Panc1 (cell line): ENCODE results near the gene HCRTR1. TPM values are rescaled to one million over a fixed set of nuclear protein-coding genes. Genes with fewer than 3 reads are reported as not detected.
A peak's percentile ranks its signal among the peaks of the same experiment; 100 is the strongest.

Experiments
- ATAC-seq: fragments of 200-7000 bp; cut with Tn5 transposase; 2 replicates; pipeline ENCODE4 v1.9.1; 2020; ENCODE audit warnings: mild to moderate bottlenecking, moderate library complexity
- BruUV-seq: library from RNA; stranded (reverse); fragments of 400-500 nt; replicated peaks from 2 replicates; lab custom pipeline; 2021; lab: Mats Ljungman, UMichigan
- CTCF ChIA-PET: fragments of 300-600 bp; sonication (Branson Sonifier 250); formaldehyde crosslinking; loops from one replicate; lab custom pipeline; 2022; ENCODE audit warnings: antibody characterized with exemption; lab: Charles Lee
- POLR2A ChIA-PET: fragments of 300-600 bp; sonication (Branson Sonifier 250); formaldehyde crosslinking; loops from one replicate; lab custom pipeline; 2022; ENCODE audit warnings: antibody characterized with exemption; lab: Charles Lee
- DNase-seq: peaks from one replicate; pipeline ENCODE4 v3.0.0-alpha.2; 2010; ENCODE audit warnings: low read depth, low spot score
- H3K27ac ChIP-seq: 2 replicates; pipeline ENCODE4 v1.5.1; 2011; ENCODE audit warnings: mild to moderate bottlenecking, low read length, inconsistent platforms
- H3K27me3 ChIP-seq: fragments of 200-500 bp; sonication (Bioruptor generic); 2 replicates; pipeline ENCODE4 v1.6.0; 2014; ENCODE audit warnings: low read length, inconsistent platforms; ENCODE audit not compliant: control insufficient read depth, insufficient read depth
- H3K36me3 ChIP-seq: fragments of 200-500 bp; sonication (Bioruptor generic); 2 replicates; pipeline ENCODE4 v1.5.1; 2014; ENCODE audit warnings: inconsistent platforms, mild to moderate bottlenecking, low read length, moderate library complexity; ENCODE audit not compliant: control insufficient read depth, insufficient read depth
- H3K4me1 ChIP-seq: 2 replicates; pipeline ENCODE4 v1.5.1; 2011; ENCODE audit warnings: inconsistent platforms, mild to moderate bottlenecking, low read length, moderate library complexity; ENCODE audit not compliant: control insufficient read depth, insufficient read depth
- H3K4me3 ChIP-seq, 2 experiments: 2 replicates each; pipeline ENCODE4 v1.5.1; 2011 to 2012; ENCODE audit warnings: low read depth in 2 of 2, low read length in 2 of 2, mild to moderate bottlenecking in 2 of 2, inconsistent platforms in 1 of 2, moderate library complexity in 1 of 2
- H3K9me3 ChIP-seq: fragments of 200-500 bp; sonication (Bioruptor generic); 2 replicates; pipeline ENCODE4 v1.5.1; 2014; ENCODE audit warnings: low read depth, mild to moderate bottlenecking, inconsistent platforms, low read length, moderate library complexity; ENCODE audit not compliant: control insufficient read depth, insufficient read depth
- SIN3A ChIP-seq: IDR thresholded peaks from 2 replicates; pipeline ENCODE4 v1.6.1; 2012; ENCODE audit warnings: low read depth, mild to moderate bottlenecking, low read length, moderate library complexity, borderline replicate concordance; ENCODE audit not compliant: insufficient read depth
- in situ Hi-C: cut with HindIII; loops from 2 replicates; pipeline ENCODE4 v1.10.0; 2016; ENCODE audit warnings: low sequenced_read_pairs, low pct_unique_long_range_greater_than_20kb
- intact Hi-C: fragments of 100-400 bp; cut with micrococcal nuclease; formaldehyde crosslinking; loops from one replicate; pipeline ENCODE4 v1.10.0; 2022; ENCODE audit not compliant: unreplicated experiment
- total RNA-seq: library from RNA; stranded (reverse); gene quantifications from one replicate; pipeline ENCODE4 v1.2.1, GENCODE V29; 2021; ENCODE audit not compliant: unreplicated experiment
- TF ChIP-seq, protein P1 (sequence below): fragments of 450-650 bp; IDR thresholded peaks from 2 replicates; pipeline ENCODE4 v1.5.1; 2017; ENCODE audit warnings: mild to moderate bottlenecking
- TF ChIP-seq, protein P2 (sequence below), 2 experiments: IDR thresholded peaks; 2 replicates each; pipeline ENCODE4 v1.6.1; 2011 to 2012; ENCODE audit warnings: low read depth in 2 of 2, control low read depth in 1 of 2, low read length in 1 of 2, mild to moderate bottlenecking in 1 of 2, moderate library complexity in 1 of 2; ENCODE audit not compliant: insufficient read depth in 1 of 2

HCRTR1 gene
- total RNA-seq, 1 experiment from 2014 or later: 0.18 TPM

DNA sequence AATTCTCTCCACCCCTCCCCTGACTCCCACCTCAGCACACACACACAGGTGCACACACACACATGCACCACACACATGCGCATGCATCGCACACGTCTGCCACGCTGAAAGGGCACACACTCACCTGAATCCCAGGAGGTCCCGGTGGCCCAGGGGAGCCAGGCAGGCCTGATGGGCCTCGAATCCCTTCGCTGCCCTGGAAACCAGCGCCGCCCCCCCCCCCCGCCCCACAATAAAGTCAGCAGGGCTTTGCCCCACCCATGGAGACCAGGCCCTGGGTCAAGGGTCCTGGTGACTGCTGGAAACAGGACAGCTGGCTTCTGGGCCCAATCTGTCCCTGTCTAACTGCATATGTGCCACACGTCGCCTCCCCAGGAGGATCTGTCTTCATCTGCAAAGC lies 45.0 kb downstream of the HCRTR1 start:
- in situ Hi-C loops (no loop called here), intact Hi-C loops (loop anchor here (5.0 to 10.0 kb wide), 2 partner anchors 40 to 82 kb away; partner anchors contain the start of gene COL16A1)
- ATAC-seq: no peak
- H3K4me1 ChIP-seq: peaks cover 26% of the 10 kb centered on the region
- no peaks in the 10 kb centered on the region for H3K36me3 ChIP-seq
- H3K4me3 ChIP-seq: no peak overlapping the region
- ChIA-PET POLR2A (no interaction called here), CTCF (interaction anchor here (2.0 kb wide), 1 partner anchor 127 kb away, joined by 23 read pairs; no protein-coding TSS in a partner anchor)
- no peak for DNase-seq
- no peaks in the 10 kb centered on the region for H3K27me3 ChIP-seq
- no TSS peak for BruUV-seq
- H3K27ac ChIP-seq: no peak overlapping the region
- no peaks in the 10 kb centered on the region for H3K9me3 ChIP-seq
- TF ChIP-seq SIN3A: no peak

DNA sequence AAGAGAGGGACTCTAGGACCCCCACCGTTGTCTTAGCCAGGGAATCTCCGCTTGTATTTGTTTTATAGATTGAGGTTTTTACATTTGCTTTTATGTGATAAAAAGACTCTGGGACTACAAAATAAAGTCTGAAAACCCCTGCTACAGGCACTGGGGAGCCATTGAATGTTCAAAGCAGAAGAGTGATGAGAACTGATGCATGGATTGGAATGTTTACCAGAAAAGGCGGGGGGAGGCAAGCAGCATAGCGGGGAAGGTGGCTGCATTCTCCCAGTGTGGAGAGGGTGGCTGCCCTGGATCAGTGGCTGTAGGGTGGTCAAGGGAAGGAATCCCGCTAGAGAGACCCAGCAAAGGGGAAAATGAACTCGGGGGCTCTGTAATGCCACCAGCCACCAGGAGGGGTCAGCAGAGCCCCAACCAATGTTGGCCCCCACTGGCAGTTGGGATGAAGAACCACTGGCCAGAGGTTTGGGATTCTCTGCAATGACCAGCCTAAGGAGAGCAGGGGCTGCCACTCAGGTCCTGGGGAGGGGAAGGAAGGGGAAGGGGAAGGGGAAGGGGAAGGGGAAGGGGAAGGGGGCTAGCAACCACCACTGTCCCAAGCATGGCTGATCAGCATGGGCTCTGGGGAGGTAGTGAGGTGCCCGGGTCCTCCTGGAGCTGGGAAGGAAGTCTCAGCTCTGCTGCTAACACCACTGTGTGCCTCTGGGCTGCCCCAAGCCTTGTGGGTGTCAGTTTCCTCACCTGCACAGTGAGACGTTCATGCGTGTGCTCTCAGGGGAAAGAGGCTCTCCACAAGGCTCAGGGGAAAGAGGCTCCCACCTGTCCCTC lies 46.3 kb downstream of the HCRTR1 start:
- POLR2A ChIA-PET: interaction anchor here (1.1 kb wide), 1 partner anchor 125 kb away, joined by 3 read pairs; no protein-coding TSS in a partner anchor
- in situ Hi-C loops: no loop called here

More for the DNA sequence above, 46.3 kb downstream of the HCRTR1 start:
- H3K4me1 ChIP-seq: peaks cover 29% of the 10 kb centered on the region
- H3K9me3 ChIP-seq: no peaks in the 10 kb centered on the region
- intact Hi-C loops: loop anchor here (1.0 to 10.0 kb wide), 3 partner anchors 38 to 125 kb away; partner anchors contain the start of gene COL16A1
- no peak overlapping the region for H3K4me3 ChIP-seq
- peak overlapping the region; percentile 48; the same call in 1 of the 2 replicates for H3K27ac ChIP-seq
- CTCF ChIA-PET: interaction anchor here (0.5 to 2.0 kb wide), 9 partner anchors 12 to 127 kb away, joined by 3 to 23 read pairs (median 8); partner anchors contain the start of gene PEF1
- TF ChIP-seq, protein P1, sequence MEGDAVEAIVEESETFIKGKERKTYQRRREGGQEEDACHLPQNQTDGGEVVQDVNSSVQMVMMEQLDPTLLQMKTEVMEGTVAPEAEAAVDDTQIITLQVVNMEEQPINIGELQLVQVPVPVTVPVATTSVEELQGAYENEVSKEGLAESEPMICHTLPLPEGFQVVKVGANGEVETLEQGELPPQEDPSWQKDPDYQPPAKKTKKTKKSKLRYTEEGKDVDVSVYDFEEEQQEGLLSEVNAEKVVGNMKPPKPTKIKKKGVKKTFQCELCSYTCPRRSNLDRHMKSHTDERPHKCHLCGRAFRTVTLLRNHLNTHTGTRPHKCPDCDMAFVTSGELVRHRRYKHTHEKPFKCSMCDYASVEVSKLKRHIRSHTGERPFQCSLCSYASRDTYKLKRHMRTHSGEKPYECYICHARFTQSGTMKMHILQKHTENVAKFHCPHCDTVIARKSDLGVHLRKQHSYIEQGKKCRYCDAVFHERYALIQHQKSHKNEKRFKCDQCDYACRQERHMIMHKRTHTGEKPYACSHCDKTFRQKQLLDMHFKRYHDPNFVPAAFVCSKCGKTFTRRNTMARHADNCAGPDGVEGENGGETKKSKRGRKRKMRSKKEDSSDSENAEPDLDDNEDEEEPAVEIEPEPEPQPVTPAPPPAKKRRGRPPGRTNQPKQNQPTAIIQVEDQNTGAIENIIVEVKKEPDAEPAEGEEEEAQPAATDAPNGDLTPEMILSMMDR: peak; percentile 94
- TF ChIP-seq, protein P2, sequence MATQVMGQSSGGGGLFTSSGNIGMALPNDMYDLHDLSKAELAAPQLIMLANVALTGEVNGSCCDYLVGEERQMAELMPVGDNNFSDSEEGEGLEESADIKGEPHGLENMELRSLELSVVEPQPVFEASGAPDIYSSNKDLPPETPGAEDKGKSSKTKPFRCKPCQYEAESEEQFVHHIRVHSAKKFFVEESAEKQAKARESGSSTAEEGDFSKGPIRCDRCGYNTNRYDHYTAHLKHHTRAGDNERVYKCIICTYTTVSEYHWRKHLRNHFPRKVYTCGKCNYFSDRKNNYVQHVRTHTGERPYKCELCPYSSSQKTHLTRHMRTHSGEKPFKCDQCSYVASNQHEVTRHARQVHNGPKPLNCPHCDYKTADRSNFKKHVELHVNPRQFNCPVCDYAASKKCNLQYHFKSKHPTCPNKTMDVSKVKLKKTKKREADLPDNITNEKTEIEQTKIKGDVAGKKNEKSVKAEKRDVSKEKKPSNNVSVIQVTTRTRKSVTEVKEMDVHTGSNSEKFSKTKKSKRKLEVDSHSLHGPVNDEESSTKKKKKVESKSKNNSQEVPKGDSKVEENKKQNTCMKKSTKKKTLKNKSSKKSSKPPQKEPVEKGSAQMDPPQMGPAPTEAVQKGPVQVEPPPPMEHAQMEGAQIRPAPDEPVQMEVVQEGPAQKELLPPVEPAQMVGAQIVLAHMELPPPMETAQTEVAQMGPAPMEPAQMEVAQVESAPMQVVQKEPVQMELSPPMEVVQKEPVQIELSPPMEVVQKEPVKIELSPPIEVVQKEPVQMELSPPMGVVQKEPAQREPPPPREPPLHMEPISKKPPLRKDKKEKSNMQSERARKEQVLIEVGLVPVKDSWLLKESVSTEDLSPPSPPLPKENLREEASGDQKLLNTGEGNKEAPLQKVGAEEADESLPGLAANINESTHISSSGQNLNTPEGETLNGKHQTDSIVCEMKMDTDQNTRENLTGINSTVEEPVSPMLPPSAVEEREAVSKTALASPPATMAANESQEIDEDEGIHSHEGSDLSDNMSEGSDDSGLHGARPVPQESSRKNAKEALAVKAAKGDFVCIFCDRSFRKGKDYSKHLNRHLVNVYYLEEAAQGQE (IDR thresholded peaks at IDR 0.05; ENCODE audit: insufficient read depth in 1 of 2, low read depth in 2 of 2, low read length in 1 of 2): no peak
- H3K27me3 ChIP-seq: no peaks in the 10 kb centered on the region
- BruUV-seq: no TSS peak
- ATAC-seq (peak; percentile 67), DNase-seq (peak; percentile 45)
- no peaks in the 10 kb centered on the region for H3K36me3 ChIP-seq
